Glutamatergic neuron (in vitro differentiated cells): ENCODE measurements around the gene KIF21B. TPM values are rescaled to one million over a fixed set of nuclear protein-coding genes. Genes with fewer than 3 reads are reported as not detected.
A peak's percentile ranks its signal among the peaks of the same experiment; 100 is the strongest.

Source experiments
- DNase-seq: peaks from one replicate; pipeline ENCODE4 v3.0.0; 2022
- H3K27ac Mint-ChIP-seq: one replicate; pipeline ENCODE4 v1.8.0; 2020; ENCODE audit warnings: mild to moderate bottlenecking, mixed read lengths, inconsistent platforms; ENCODE audit not compliant: unreplicated experiment
- H3K27me3 Mint-ChIP-seq: one replicate; pipeline ENCODE4 v1.8.0; 2020; ENCODE audit warnings: mild to moderate bottlenecking, moderate library complexity, mixed read lengths, inconsistent platforms; ENCODE audit not compliant: unreplicated experiment
- H3K36me3 Mint-ChIP-seq: one replicate; pipeline ENCODE4 v1.8.0; 2020; ENCODE audit warnings: mild to moderate bottlenecking, mixed read lengths, inconsistent platforms; ENCODE audit not compliant: unreplicated experiment
- H3K4me1 Mint-ChIP-seq: one replicate; pipeline ENCODE4 v1.8.0; 2020; ENCODE audit warnings: mild to moderate bottlenecking, low read depth, mixed read lengths, inconsistent platforms; ENCODE audit not compliant: unreplicated experiment
- H3K4me3 Mint-ChIP-seq: one replicate; pipeline ENCODE4 v1.8.0; 2020; ENCODE audit warnings: mild to moderate bottlenecking, mixed read lengths, inconsistent platforms; ENCODE audit not compliant: unreplicated experiment
- H3K9me3 Mint-ChIP-seq: one replicate; pipeline ENCODE4 v1.8.0; 2020; ENCODE audit warnings: mild to moderate bottlenecking, moderate library complexity, mixed read lengths, inconsistent platforms; ENCODE audit not compliant: unreplicated experiment
- CTCF ChIP-seq: fragments of 200-600 bp; sonication (generic); IDR thresholded peaks from one replicate; pipeline ENCODE4 v1.5.0; 2021; ENCODE audit not compliant: partially characterized antibody, unreplicated experiment
- total RNA-seq: library from RNA; stranded (reverse); fragmentation: NEBNext Ultra II Directional; extraction: Animal tissue kit (Norgen Biotek cat#: 25700); gene quantifications from one replicate; pipeline ENCODE4 v1.2.1, GENCODE V29; 2021; ENCODE audit not compliant: unreplicated experiment

Gene KIF21B
- total RNA-seq, 1 donor from 2014 or later = 51.1 TPM

- no peak for DNase-seq
- Mint-ChIP-seq H3K9me3 (no peaks in the 10 kb centered on the region), H3K36me3 (no peaks in the 10 kb centered on the region), H3K27ac (no peak overlapping the region), H3K4me3 (no peak overlapping the region), H3K27me3 (peaks cover 5% of the 10 kb centered on the region), H3K4me1 (peaks cover 1% of the 10 kb centered on the region)
- TF ChIP-seq CTCF = no peak
These were observed 52.0 kb downstream of the KIF21B start for GRCh38 chr1:200971428-200971903.

- H3K27me3 Mint-ChIP-seq = peaks cover 5% of the 10 kb centered on the region
- no peak overlapping the region for H3K27ac Mint-ChIP-seq
- no peak for DNase-seq
- H3K36me3 Mint-ChIP-seq = no peaks in the 10 kb centered on the region
- H3K9me3 Mint-ChIP-seq = no peaks in the 10 kb centered on the region
- peaks cover 1% of the 10 kb centered on the region for H3K4me1 Mint-ChIP-seq
- no peak overlapping the region for H3K4me3 Mint-ChIP-seq
- no peak for TF ChIP-seq CTCF
These were observed 52.6 kb downstream of the KIF21B start for GRCh38 chr1:200970771-200971427.

- H3K4me1 Mint-ChIP-seq = peaks cover 1% of the 10 kb centered on the region
- peak overlapping the region; percentile 19 for H3K27ac Mint-ChIP-seq
- peaks cover 5% of the 10 kb centered on the region for H3K27me3 Mint-ChIP-seq
- DNase-seq = no peak
- H3K9me3 Mint-ChIP-seq = no peaks in the 10 kb centered on the region
- H3K4me3 Mint-ChIP-seq = no peak overlapping the region
- H3K36me3 Mint-ChIP-seq = no peaks in the 10 kb centered on the region
- TF ChIP-seq CTCF = no peak
These were observed 53.6 kb downstream of the KIF21B start for GRCh38 chr1:200969726-200970561.

- H3K4me3 Mint-ChIP-seq = no peak overlapping the region
- peaks cover 5% of the 10 kb centered on the region for H3K36me3 Mint-ChIP-seq
- TF ChIP-seq CTCF = no peak
- peaks cover 1% of the 10 kb centered on the region for H3K4me1 Mint-ChIP-seq
- DNase-seq = no peak
- H3K27me3 Mint-ChIP-seq = peaks cover 8% of the 10 kb centered on the region
- H3K9me3 Mint-ChIP-seq = no peaks in the 10 kb centered on the region
- H3K27ac Mint-ChIP-seq = no peak overlapping the region
These were observed 54.8 kb downstream of the KIF21B start for GRCh38 chr1:200968469-200969410.
